H1 (cell line): ENCODE results near the gene ANAPC15. TPM values are rescaled to one million over a fixed set of nuclear protein-coding genes. Genes with fewer than 3 reads are reported as not detected.

Source experiments
- ATF2 ChIP-seq: IDR thresholded peaks from 2 replicates; pipeline ENCODE4 v1.6.1; 2012; ENCODE audit warnings: low read length, inconsistent platforms
- BCL11A ChIP-seq, 2 experiments: IDR thresholded peaks; one replicate each; pipeline ENCODE4 v1.6.1; 2011; ENCODE audit warnings: low read depth in 2 of 2, low read length in 2 of 2, mild to moderate bottlenecking in 2 of 2
- CBX5 ChIP-seq: fragments of 300-800, 300-1000 bp; sonication (generic); IDR thresholded peaks from 2 replicates; pipeline ENCODE4 v1.7.1; 2016; ENCODE audit warnings: antibody characterized with exemption, low read length, low read depth
- CBX8 ChIP-seq: fragments of 300-800, 300-1000 bp; sonication (generic); IDR thresholded peaks from 2 replicates; pipeline ENCODE4 v1.7.1; 2016; ENCODE audit warnings: low read depth, low read length, borderline replicate concordance
- CHD2 ChIP-seq: IDR thresholded peaks from 2 replicates; pipeline ENCODE4 v1.6.1; 2012; ENCODE audit warnings: low read length, improper control_type of control experiment
- CTBP2 ChIP-seq: IDR thresholded peaks from 2 replicates; pipeline ENCODE4 v1.7.0; 2011; ENCODE audit warnings: borderline replicate concordance, mild to moderate bottlenecking, moderate library complexity, mixed read lengths, low read length; ENCODE audit not compliant: insufficient read depth, insufficient read length
- EGR1 ChIP-seq: IDR thresholded peaks from 2 replicates; pipeline ENCODE4 v1.6.1; 2011; ENCODE audit warnings: low read depth, low read length, borderline replicate concordance
- FOSL1 ChIP-seq: IDR thresholded peaks from 2 replicates; pipeline ENCODE4 v1.6.1; 2011; ENCODE audit warnings: mild to moderate bottlenecking, low read depth, low read length, moderate library complexity; ENCODE audit not compliant: insufficient read depth
- JUN ChIP-seq: IDR thresholded peaks from 2 replicates; pipeline ENCODE4 v1.6.1; 2011; ENCODE audit warnings: low read depth, mild to moderate bottlenecking, improper control_type of control experiment, low read length
- KDM1A ChIP-seq: fragments of 200-600, 300-600 bp; sonication (generic); IDR thresholded peaks from 2 replicates; pipeline ENCODE4 v1.7.1; 2016; ENCODE audit warnings: mild to moderate bottlenecking, low read length, borderline replicate concordance
- KDM5A ChIP-seq: fragments of 200-600 bp; IDR thresholded peaks from 2 replicates; pipeline ENCODE4 v1.7.1; 2012; ENCODE audit warnings: mild to moderate bottlenecking, low read length, inconsistent platforms, mixed read lengths
- PHF8 ChIP-seq: fragments of 200-600 bp; sonication (generic); conservative IDR thresholded peaks from 2 replicates; pipeline ENCODE4 v1.7.1; 2012; ENCODE audit warnings: low read depth, mild to moderate bottlenecking, inconsistent platforms, low read length, moderate library complexity
- POLR2AphosphoS5 ChIP-seq: IDR thresholded peaks from 2 replicates; pipeline ENCODE4 v1.6.1; 2011; ENCODE audit warnings: low read depth, low read length
- POU5F1 ChIP-seq: IDR thresholded peaks from 2 replicates; pipeline ENCODE4 v1.6.1; 2011; ENCODE audit warnings: low read depth, mild to moderate bottlenecking, low read length, moderate library complexity
- RFX5 ChIP-seq: IDR thresholded peaks from 2 replicates; pipeline ENCODE4 v1.6.1; 2011; ENCODE audit warnings: low read depth, low read length, improper control_type of control experiment, borderline replicate concordance
- RXRA ChIP-seq: IDR thresholded peaks from 2 replicates; pipeline ENCODE4 v1.6.1; 2011; ENCODE audit warnings: low read depth, mild to moderate bottlenecking, low read length, moderate library complexity; ENCODE audit not compliant: insufficient read depth
- SP1 ChIP-seq: IDR thresholded peaks from 2 replicates; pipeline ENCODE4 v1.6.1; 2011; ENCODE audit warnings: low read depth, low read length
- SP2 ChIP-seq: IDR thresholded peaks from 2 replicates; pipeline ENCODE4 v1.6.1; 2012; ENCODE audit warnings: mild to moderate bottlenecking, low read length, inconsistent platforms
- SRF ChIP-seq: IDR thresholded peaks from 2 replicates; pipeline ENCODE4 v1.6.1; 2011; ENCODE audit warnings: mild to moderate bottlenecking, low read depth, low read length, moderate library complexity
- TCF12 ChIP-seq: IDR thresholded peaks from 2 replicates; pipeline ENCODE4 v1.6.1; 2011; ENCODE audit warnings: low read depth, mild to moderate bottlenecking, low read length
- USF2 ChIP-seq: IDR thresholded peaks from 2 replicates; pipeline ENCODE4 v1.6.1; 2011; ENCODE audit warnings: low read length, improper control_type of control experiment
- polyA plus RNA-seq, 7 experiments: library from polyadenylated mRNA; depleted of rRNA in 3 of 7; stranded (reverse) in 5 of 7; unstranded in 2 of 7; fragments of >200 nt in 5 of 7; fragments of 200-250 nt in 2 of 7; gene quantifications; 1 replicate in 5 of 7; 2 replicates in 1 of 7; 4 replicates in 1 of 7; pipeline versions ENCODE4 v1.2.1 to v1.2.3, GENCODE V29; 2011 to 2013; ENCODE audit warnings: missing spikeins in 2 of 7, mixed read lengths in 2 of 7
- total RNA-seq: library from RNA; stranded (reverse); fragmentation: NEBNext Ultra II Directional; extraction: Animal tissue kit (Norgen Biotek cat#: 25700); gene quantifications from 2 replicates; pipeline ENCODE4 v1.2.1, GENCODE V29; 2021

The ANAPC15 gene
- total and polyA plus RNA-seq, 2 of the 8 experiments (the other 6 are each of a cell fraction or from before 2014, with no cell fraction given), result 66.2 to 74.9 TPM

- TF ChIP-seq POLR2AphosphoS5 (peak; percentile 70), BCL11A (IDR thresholded peaks at IDR 0.05; ENCODE audit: low read depth in 2 of 2, low read length in 2 of 2) (no peak), SRF (no peak), JUN (no peak), FOSL1 (no peak), CBX5 (no peak), RFX5 (peak; percentile 95), SP2 (no peak), USF2 (no peak), TCF12 (no peak), KDM5A (no peak), CBX8 (no peak), PHF8 (peak; percentile 87), KDM1A (no peak), POU5F1 (no peak), ATF2 (0 out of 2 replicates have a peak, but pooled peaks have one; percentile 38), CTBP2 (no peak), SP1 (no peak; the same call in 1 of the 2 replicates), CHD2 (no peak; the same call in 1 of the 2 replicates), EGR1 (no peak), RXRA (no peak)
Measured at GRCh38 chr11:72080326-72081183, 31.9 kb downstream of the ANAPC15 start, which contains the start of the genes LRRC51 and NUMA1 (continued).
